ENCODE measurements around the gene HOATZ.

HOATZ gene

DNA sequence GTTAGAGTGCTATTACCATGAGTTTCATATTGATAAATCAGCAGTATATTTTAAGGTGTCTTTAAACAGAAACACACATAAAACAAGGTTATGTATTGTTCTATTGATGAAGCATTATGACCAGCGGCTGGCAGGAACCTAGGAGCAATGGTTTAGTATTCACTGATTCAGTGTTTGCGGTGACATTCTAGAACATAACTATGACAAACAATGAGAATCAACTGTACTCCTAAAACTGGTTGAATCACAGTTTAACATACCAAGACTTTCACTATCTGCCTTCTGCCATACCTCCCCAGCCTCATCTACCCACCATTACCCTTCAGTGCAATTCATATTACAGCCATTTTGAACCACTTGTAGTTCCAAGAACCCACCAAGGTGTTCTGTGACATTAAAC is 8.8 kb downstream of the HOATZ start:
- no peak for DNase-seq

DNA sequence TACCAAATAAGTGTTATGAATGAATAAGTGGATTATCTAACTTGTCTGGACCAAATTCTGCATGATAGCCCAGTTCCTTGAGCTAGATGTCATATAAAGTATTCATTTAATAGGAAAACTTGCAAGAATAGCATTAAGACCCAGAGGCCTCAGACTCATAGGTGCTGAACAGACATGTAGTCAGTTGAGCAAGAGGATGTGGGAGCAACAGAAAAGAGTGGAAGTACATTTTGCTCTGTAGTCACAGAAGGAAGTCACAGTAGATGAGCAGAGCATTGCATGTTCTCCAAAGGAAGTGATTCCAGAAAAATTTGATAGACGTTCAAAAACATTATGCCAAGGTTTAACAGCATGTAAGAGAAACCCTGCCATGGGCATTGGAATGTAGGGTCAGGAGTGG is 9.5 kb downstream of the HOATZ start:
- DNase-seq, result no peak

DNA sequence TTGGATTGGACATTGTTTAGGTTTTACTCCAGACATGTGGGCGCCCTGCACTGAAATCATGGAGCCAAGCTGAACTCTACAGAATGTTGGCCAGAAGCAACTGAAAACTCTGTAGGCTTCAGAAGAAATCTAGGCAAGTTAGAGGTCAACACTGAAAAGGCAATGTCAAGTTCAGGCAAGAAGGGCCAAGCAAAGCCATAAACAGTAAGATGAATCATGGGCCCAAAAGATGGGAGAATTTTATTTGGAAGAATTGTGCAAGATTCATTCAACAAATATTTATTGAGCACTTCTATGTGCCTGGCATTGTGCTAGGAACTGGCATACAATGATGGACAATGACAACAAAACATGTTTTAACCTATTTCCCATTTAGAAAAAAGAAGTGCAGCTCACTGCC is 10.9 kb downstream of the HOATZ start:
- DNase-seq, result no peak

DNA sequence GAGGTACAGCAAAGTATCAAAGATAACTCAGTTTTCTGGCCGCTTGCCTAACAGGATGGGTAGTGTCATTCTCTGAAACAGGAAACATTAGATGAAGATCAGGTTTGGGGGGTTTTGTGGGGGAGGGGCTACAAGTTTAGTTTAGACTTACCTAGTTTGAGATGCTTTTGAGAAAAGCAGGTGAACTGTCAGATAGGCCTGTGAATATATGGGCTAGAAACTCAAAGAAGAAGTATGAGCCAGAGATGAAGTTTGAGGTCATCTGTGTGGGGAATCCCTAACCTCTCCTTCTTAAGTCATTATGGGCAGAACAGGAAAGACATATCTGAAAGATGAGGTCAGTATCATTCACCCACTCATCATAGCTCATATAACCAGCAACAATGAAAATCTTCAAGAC is 11.9 kb downstream of the HOATZ start:
- no peak for DNase-seq

DNA sequence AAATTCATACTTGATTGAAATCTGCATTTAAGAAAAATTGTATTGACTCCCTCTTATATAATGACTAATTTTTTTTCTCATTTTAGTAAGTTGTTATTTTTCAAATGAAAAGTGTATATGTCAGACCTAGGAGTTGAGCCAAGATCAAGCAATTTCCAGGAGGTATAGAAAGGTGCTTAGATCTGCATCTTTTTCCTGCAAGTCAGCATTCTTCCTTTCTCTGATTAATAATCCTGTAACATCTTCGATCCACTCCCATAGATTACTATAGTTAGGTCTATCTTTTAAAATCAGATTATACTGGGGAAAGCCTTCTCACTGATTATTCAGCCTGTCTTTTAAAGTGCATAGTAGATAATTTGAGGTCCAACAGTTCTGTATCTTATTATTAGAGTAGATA is 12.7 kb downstream of the HOATZ start:
- DNase-seq, result no peak

DNA sequence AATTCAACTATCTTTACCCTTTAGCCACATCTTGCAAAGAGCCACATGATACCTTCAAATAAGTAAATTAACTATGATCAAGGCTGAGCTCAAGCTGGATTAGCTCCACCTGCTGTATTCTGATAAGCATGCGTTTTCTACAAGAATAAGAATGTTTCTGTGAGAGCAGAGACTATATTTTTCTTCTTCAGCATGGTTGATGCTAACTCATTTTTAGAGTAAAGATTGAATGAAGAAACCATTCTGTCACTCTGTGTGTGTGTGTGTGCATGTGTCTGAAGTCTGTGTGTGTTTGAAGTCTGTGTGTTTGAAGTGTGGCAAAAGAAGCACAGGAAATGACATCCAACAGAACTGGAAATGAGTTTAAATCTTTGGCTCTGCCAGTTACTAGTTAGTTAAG is 14.0 kb downstream of the HOATZ start:
- DNase-seq, result no peak

DNA sequence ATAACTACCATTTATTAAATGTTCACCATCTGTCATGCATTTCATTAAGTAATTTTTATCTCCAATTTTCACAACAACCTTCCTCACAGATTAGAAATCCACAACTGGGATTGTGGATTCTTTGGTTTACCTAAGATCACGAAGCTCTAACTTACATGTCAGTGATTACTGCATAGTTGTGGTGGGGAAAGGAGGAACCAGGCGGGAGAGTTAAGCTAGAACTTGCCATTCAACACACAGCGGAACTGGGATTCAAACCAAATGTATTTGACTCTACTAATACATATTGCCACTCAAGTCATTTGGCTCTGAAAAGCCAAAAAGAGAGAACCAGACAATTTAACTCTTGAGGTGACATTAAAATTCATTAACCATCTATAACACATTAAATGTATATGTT is 15.5 kb downstream of the HOATZ start:
- no peak for DNase-seq

DNA sequence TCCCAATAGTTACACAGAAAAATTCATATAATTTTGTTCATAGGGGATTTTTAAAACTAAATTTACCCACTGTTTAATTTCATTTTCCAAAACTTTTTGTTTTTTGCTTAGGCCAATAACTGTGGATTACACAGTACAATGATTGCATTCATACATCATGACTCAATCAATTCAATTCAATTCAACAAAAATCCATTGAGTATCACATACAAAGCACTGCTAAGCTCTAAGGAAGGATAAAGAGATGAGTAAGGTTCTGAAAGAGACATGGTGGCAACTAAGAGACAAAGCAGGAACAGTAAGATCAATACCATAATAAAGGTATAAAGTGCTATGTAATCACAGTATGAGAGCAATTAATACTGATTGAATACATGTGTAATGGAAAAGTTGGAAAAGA is 16.6 kb downstream of the HOATZ start:
- DNase-seq, result peak; percentile 33

DNA sequence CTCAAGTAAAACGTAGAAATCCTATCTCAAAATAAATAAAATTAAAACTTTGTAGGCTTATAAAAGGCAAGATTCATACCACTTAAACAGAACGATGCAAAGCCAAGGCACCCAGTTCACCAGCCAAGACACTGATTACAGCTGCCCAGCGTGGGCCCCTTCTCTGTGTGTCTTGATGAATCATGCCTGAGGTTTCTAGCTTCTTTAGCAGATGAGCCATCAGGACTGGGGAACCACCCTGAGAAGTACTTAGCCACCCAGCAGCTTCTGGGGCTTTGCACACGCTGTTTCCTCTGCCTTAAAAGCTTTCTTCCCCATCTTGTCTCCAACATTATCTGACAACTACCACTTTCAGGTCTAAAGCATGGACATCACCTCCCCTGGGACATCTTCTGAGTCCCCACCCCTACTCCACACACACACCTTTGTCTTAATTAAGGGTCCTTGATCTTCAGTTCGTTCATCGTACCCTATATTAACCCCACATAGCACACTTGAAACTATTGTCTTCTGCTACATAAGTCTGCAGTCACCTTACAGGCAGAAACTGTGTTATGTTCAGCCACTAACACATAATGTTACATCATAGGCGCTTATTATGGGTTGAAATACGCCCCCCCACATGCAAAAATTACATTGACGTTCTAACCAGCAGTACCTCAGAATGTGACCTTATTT is 17.2 kb downstream of the HOATZ start:
- DNase-seq, result no peak

DNA sequence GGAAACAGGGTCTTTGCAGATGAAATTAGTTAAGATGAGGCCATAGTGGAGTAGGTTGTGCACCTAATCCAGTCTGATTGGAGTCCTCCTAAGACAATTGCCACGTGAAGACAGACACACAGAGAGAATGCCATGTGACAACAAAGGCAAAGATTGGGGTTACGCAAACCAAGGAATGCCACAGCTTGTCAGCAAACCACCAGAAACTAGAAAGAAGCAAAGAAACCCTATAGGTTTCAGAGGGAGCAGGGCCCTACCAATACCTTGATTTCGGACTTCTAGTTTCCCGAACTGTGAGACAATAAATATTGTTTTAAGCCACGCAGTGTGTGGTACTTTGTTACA is 17.8 kb downstream of the HOATZ start:
- no peak for DNase-seq

DNA sequence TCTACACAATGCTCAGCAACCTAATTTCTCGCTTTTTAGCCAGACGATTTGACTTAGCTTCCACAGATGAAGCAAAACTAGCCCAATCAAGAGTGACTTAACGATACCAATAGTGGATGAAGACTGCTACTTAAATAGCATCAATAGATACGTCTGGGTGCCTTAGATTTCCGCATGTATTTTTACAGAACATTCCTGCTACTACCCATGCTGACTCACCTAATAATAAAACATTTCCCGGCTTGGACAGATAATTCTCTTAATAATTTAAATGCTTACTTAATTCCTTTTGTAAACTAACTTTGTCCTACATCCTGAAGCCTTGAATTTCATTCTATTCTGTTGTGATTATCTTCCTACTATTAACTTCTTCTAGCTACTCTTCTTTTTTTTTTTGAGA is 20.7 kb downstream of the HOATZ start:
- DNase-seq, result no peak

DNA sequence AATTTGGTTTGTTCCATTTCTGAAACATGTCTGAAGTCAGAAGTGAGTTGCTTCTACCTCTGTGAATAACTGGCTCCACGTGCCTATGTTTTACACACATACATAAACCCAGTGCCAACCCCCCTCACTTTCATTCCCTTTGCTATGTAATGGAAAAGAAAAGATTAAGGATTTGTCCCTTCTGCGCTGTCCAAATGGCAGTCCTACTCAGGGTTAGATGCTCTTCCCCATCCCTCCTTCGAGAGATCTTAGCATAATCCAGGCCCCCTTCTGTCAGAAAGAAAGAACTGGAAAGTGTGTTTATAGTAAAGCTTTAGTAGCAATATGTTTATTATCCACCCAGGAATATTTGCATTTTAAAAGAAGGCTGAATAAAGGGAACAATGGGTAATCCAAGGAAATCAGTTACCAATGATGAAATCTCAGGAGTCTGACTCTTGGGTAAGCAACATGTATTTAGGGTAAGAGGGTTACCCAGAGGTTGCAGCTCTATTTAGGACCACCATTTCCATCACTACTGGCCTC is 22.8 kb downstream of the HOATZ start:
- no peak for DNase-seq

DNA sequence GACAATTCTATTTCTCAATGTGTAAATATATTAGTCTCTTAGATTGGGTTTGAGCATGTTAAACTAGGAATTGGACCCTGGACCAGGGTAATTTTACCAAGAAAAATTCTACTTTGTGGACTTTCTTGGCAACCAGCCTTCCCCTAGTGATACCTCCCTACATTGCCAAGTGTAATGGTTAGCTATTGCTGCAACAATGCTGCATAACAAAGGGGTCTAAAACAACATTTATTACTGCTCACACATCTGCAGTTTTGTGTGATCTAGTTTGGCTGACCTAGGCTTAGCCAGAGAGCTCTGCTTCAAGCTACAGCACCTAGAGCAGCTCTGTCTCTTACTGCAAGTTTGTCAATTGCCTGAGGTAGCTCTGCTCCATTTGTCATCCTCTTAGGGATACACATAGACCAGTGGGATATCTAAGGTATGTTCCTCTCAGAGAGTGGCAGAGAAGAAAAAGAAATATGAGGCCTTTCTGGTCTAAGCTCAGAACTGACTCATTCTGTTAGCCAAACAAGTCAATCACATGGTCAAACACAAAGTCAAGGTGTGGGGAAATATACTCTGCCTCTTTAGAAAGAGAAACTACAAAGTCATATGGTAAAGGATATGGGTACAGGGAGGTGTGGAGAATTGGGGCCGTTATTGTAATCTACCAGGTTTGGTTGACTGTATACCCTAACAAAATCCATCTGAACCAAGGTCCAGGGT is 24.0 kb downstream of the HOATZ start:
- no peak for DNase-seq

DNA sequence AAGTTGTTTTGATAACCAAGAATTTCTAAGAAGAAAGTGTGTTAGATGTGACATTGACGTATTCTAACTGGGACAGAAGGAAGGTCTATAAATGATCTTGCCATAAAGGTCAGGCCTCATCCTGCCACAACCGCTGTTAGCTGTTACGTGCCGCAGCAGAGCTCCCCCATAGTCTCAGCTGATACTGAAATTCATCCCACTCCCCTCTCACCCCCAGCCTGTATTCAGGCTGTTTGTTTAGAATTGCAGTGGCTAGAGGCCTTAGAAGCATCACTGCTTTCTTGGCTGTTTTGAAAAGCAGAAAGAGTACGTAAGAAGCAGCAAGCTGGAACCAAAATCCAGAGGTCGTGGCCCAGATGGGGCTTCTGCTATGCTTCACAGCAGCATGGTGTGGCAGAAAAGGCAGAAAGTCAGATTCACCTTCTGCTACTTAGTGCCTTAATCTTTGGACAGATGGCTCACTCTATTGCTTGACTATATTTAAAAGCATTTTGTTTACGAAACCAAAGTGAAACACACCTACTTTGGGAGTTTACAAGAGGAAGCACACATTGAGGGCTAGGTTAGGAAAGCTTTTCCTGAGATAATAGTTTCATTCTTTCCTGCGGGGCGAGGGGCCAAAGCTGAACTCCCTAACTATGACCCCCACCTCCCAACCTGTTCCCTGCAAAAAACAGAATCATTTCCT is 25.0 kb downstream of the HOATZ start:
- no peak for DNase-seq

DNA sequence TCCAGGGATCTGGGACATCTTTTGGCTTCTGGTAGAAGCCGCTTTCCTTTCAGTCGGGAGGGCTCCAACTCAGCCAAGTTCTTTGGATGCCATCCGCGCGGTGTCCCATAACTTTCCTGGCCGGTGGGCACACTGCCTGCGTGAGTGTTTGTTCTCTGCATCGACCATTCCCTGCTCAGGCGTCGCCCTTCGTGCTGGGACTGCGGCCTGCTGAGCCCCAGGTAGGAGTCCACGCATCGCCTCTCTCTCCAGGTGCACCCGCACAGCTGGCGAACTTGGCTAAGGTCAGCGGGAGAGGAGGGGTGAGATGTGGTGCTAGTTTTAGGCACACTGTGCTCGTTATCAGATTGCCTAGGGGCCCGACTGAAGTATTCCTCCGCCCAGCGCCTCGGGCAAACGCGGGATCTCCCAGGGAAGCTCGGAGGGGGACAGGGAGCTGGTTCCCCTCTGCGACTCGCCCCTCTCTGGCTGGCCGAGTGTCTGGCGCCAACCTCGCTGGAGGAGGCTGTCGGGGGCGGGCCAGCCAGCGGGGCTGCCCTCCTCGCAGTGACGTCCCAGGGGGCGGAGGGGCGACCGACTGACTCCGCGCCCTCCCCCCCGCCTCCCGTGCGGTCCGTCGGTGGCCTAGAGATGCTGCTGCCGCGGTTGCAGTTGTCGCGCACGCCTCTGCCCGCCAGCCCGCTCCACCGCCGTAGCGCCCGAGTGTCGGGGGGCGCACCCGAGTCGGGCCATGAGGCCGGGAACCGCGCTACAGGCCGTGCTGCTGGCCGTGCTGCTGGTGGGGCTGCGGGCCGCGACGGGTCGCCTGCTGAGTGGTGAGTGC is 25.7 kb downstream of the HOATZ start, which contains the start of gene LAYN:
TSS of gene LAYN (plus strand) at position 607 of the 823 bp plus-strand sequence. CDS start at position 731, 124 bp downstream.
- peak; percentile 45 for DNase-seq

DNA sequence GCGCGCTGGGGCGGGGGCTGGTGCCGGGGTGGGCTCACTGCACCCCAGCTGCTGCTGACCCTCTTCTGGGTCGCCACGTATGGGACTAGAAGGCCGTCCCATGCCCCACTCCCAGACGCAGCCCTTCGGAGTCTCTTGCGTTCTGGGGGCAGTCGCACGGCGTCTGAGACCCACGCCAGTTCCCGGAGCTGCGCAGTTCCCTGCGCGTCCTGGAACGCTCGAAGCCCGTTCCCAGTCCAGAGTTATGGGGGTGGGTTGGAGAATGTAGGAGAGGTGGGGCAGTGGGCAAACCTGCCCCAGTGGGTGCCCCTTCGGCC is 26.3 kb downstream of the HOATZ start:
- no peak for DNase-seq

DNA sequence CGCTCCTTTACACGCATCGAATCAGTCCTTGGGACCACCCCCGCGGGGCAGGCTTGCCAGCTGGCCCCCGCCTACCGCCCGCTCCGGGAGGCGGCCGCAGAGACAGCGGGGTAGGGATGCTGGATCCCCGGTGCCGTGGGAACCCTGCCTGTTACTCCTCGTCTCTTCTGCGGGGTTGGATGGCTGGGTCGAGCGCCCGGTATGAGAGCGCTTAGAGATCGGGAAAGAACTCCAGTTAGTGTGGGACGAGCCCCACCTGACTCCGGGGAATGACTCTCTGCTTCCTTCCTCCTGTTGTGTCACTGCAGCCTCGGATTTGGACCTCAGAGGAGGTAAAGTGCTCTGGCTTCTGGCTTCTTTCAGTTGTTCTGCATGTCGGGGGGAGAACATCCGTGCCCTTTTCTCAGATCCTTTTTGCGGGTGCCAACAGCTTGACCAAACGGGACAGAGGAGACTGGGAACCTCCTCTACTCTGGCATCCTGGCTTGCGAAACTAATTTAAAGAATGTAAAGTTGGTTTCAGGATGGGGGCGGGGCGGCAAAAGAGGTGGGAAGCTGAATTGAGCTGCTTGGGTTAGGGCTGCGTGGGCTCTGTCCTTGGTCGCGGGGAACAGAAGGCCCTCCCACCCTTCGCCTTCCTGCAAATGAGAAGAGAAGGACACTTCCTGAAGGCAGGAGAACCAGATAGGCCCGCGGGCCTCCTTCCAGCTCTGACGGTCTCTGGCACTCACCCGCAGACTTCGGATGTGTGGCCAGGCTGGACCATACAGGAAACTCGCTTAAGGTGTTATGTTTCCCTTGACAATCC is 26.9 kb downstream of the HOATZ start:
- DNase-seq, result no peak

DNA sequence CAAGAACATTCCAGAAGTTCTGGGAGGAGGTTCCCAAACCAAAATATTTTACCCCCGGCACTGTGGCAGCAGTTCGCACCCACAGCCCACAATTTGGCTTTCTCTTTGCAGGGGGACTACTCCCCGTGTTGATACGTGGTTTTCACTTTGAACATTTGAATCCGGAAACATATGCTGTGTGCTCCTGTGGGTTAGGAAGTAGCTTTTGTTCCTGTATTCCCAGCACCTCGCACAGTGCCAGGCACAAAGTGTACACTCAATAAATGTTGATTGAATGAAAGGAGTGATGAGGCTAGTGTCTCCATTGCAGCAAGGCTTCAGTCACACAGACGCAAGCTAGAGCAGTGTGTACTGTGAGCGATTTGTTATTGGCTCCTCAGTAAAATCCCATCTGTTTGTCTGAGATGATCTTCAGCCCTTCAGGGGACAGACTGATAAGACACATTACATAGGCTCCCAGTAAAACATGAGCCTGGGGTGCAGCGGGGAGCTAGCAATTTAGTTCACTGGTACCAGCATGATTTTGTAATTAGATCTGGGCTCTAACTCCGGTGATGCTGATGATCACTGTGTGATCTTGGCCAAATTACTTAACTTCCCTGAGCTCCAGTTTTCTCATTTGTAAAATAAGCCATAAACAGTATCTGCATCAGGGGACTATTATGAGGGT is 28.2 kb downstream of the HOATZ start:
- no peak for DNase-seq

DNA sequence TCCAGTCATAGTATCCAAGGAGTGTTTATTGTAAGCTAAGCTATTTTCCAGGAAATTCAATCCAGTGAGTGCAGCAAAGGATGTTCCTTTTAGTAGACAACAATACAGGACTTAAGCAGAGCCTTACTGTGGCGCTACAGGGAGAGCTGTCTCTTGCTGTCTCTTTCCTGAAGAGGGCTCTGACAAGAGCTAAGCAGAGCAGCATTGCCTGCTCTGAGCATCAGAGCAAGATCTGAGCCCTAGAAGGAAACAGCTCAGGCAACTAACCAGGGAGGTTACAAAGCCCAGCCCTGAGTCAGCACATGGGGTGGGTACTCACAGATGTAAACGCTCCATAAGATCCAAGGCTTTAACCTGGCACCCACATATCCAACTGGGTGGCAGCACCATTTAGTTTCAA is 33.9 kb downstream of the HOATZ start:
- DNase-seq, result no peak

DNA sequence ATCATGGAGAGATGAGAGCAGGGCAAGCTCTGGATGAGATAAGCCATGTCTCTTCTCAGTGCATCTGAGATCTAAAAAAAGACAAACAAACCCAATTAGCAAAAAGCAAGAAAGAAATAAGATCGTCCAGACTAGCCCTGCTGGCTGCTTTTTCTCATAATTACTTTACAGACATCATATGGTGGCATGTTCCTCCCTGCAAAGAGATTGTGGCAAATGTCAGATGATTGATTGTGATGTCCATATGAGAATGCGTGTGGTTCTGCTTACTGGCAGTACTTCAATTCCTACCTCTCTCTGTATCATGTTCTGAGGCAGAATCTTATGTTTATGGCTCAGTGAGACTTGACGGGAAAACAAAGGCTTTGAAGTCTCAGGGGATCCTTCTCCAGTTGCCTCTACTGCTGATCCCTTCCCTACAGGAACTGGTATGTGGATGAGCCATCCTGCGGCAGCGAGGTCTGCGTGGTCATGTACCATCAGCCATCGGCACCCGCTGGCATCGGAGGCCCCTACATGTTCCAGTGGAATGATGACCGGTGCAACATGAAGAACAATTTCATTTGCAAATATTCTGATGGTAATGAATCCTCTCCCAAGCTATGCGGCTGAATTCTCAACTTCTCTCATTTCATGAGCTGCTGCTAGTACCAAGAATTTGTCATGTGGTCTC is 34.8 kb downstream of the HOATZ start:
- no peak for DNase-seq

DNA sequence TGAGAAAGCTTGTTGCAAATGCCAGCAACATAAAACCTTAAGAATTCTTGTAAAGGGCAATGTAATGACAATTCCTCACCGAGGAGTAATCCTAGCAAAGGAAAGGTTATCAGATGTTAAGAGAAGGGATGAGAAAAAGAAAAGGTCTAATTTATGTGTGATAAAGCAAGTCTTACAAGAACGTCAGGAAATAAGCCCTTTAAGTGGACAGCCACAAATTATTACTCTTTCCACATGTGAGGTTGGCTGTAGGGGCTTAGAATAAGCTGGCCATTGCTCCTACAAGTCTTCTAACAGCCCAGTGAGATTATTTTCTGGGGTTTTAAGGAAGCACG is 35.3 kb downstream of the HOATZ start:
- no peak for DNase-seq

Data from midbrain (tissue), 1 donor.